ENCODE results near the gene MCM5.

Gene MCM5

GRCh38 chr22:35404176-35404575 is 4.2 kb downstream of the MCM5 start:
- DNase-seq = no peak

- DNase-seq = no peak
Observed at GRCh38 chr22:35406443-35406842, 6.5 kb downstream of the MCM5 start.

- DNase-seq = no peak
Observed at GRCh38 chr22:35407362-35407761, 7.4 kb downstream of the MCM5 start.

GRCh38 chr22:35409783-35410662 is 10.1 kb downstream of the MCM5 start:
- DNase-seq = no peak

- no peak for DNase-seq
Observed at GRCh38 chr22:35410663-35411034, 10.7 kb downstream of the MCM5 start.

- DNase-seq = no peak
Observed at GRCh38 chr22:35411102-35411501, 11.2 kb downstream of the MCM5 start.

- DNase-seq = no peak
Observed at GRCh38 chr22:35413624-35414023, 13.7 kb downstream of the MCM5 start.

- DNase-seq = no peak
Observed at GRCh38 chr22:35417606-35418005, 17.7 kb downstream of the MCM5 start.

GRCh38 chr22:35418088-35418487 is 18.1 kb downstream of the MCM5 start:
- no peak for DNase-seq

- DNase-seq = no peak
Observed at GRCh38 chr22:35418731-35419130, 18.8 kb downstream of the MCM5 start.

GRCh38 chr22:35419756-35420155 is 19.8 kb downstream of the MCM5 start:
- DNase-seq = no peak

- DNase-seq = no peak
Observed at GRCh38 chr22:35421121-35421520, 21.2 kb downstream of the MCM5 start.

GRCh38 chr22:35422145-35422544 is 22.2 kb downstream of the MCM5 start:
- no peak for DNase-seq

- no peak for DNase-seq
Observed at GRCh38 chr22:35422936-35423335, 23.0 kb downstream of the MCM5 start.

GRCh38 chr22:35424081-35424480 is 24.1 kb downstream of the MCM5 start:
- DNase-seq = no peak

- no peak for DNase-seq
Observed at GRCh38 chr22:35424761-35425160, 24.8 kb downstream of the MCM5 start.

- no peak for DNase-seq
Observed at GRCh38 chr22:35425546-35425945, 25.6 kb downstream of the MCM5 start.

- no peak for DNase-seq
Observed at GRCh38 chr22:35425971-35426800, 26.2 kb downstream of the MCM5 start.

- no peak for DNase-seq
Observed at GRCh38 chr22:35426801-35427140, 26.8 kb downstream of the MCM5 start.

- DNase-seq = peak; percentile 46
Observed at GRCh38 chr22:35430897-35431322, 31.0 kb downstream of the MCM5 start.

- no peak for DNase-seq
Observed at GRCh38 chr22:35431483-35432227, 31.7 kb downstream of the MCM5 start.

GRCh38 chr22:35432228-35432905 is 32.4 kb downstream of the MCM5 start:
- DNase-seq = no peak

Measured in NCI-H1436 (cell line).